ENCODE results near the gene ACER3. TPM values are rescaled to one million over a fixed set of nuclear protein-coding genes. Genes with fewer than 3 reads are reported as not detected.
"Not testable (repeated sequence)": the region's sequence is repeated elsewhere in the genome, so short reads cannot be mapped to it uniquely, and the experiment has no call there.

ACER3 gene
- total RNA-seq, 1 donor from 2014 or later = 22.1 TPM

GRCh38 chr11:76987203-76987602 lies 126.5 kb downstream of the ACER3 start:
- DNase-seq (ENCODE audit: extremely low read depth, low read depth, low spot score) = no peak

GRCh38 chr11:76990628-76991027 lies 129.9 kb downstream of the ACER3 start:
- DNase-seq (ENCODE audit: extremely low read depth, low read depth, low spot score) = no peak

- no peak for DNase-seq (ENCODE audit: extremely low read depth, low read depth, low spot score)
Measured at GRCh38 chr11:76995081-76995576, 134.4 kb downstream of the ACER3 start.

GRCh38 chr11:76997512-76997911 lies 136.8 kb downstream of the ACER3 start:
- DNase-seq (ENCODE audit: extremely low read depth, low read depth, low spot score) = no peak

GRCh38 chr11:76999597-76999996 lies 138.9 kb downstream of the ACER3 start:
- DNase-seq (ENCODE audit: extremely low read depth, low read depth, low spot score) = no peak

- no peak for DNase-seq (ENCODE audit: extremely low read depth, low read depth, low spot score)
Measured at GRCh38 chr11:77001613-77002012, 140.9 kb downstream of the ACER3 start.

- no peak for DNase-seq (ENCODE audit: extremely low read depth, low read depth, low spot score)
Measured at GRCh38 chr11:77002776-77003175, 142.1 kb downstream of the ACER3 start.

GRCh38 chr11:77003963-77004362 lies 143.2 kb downstream of the ACER3 start:
- DNase-seq (ENCODE audit: extremely low read depth, low read depth, low spot score) = no peak

GRCh38 chr11:77009533-77010160 lies 148.9 kb downstream of the ACER3 start:
- no peak for DNase-seq (ENCODE audit: extremely low read depth, low read depth, low spot score)

GRCh38 chr11:77014669-77015068 lies 154.0 kb downstream of the ACER3 start:
- no peak for DNase-seq (ENCODE audit: extremely low read depth, low read depth, low spot score)

GRCh38 chr11:77018396-77018924 lies 157.7 kb downstream of the ACER3 start:
- not testable (repeated sequence) for DNase-seq (ENCODE audit: extremely low read depth, low read depth, low spot score)

- DNase-seq (ENCODE audit: extremely low read depth, low read depth, low spot score) = peak; percentile 27
Measured at GRCh38 chr11:77019976-77020595, 159.4 kb downstream of the ACER3 start.

GRCh38 chr11:77020734-77021133 lies 160.0 kb downstream of the ACER3 start:
- no peak for DNase-seq (ENCODE audit: extremely low read depth, low read depth, low spot score)

GRCh38 chr11:77024745-77025144 lies 164.0 kb downstream of the ACER3 start:
- no peak for DNase-seq (ENCODE audit: extremely low read depth, low read depth, low spot score)

- DNase-seq (ENCODE audit: extremely low read depth, low read depth, low spot score) = no peak
Measured at GRCh38 chr11:77026221-77026620, 165.5 kb downstream of the ACER3 start.

- no peak for DNase-seq (ENCODE audit: extremely low read depth, low read depth, low spot score)
Measured at GRCh38 chr11:77026743-77027142, 166.0 kb downstream of the ACER3 start.

GRCh38 chr11:77027275-77027674 lies 166.6 kb downstream of the ACER3 start:
- DNase-seq (ENCODE audit: extremely low read depth, low read depth, low spot score) = no peak

GRCh38 chr11:77029829-77030228 lies 169.1 kb downstream of the ACER3 start:
- DNase-seq (ENCODE audit: extremely low read depth, low read depth, low spot score) = no peak

- no peak for DNase-seq (ENCODE audit: extremely low read depth, low read depth, low spot score)
Measured at GRCh38 chr11:77030834-77031414, 170.2 kb downstream of the ACER3 start.

GRCh38 chr11:77031599-77031998 lies 170.9 kb downstream of the ACER3 start:
- no peak for DNase-seq (ENCODE audit: extremely low read depth, low read depth, low spot score)

- no peak for DNase-seq (ENCODE audit: extremely low read depth, low read depth, low spot score)
Measured at GRCh38 chr11:77035039-77035438, 174.3 kb downstream of the ACER3 start.

- no peak for DNase-seq (ENCODE audit: extremely low read depth, low read depth, low spot score)
Measured at GRCh38 chr11:77035580-77035979, 174.9 kb downstream of the ACER3 start.

Measured in glomerular endothelial cell (primary cell).